Liver (tissue), 9 donors: Measurements from ENCODE around the gene GALNT9. TPM values are rescaled to one million over a fixed set of nuclear protein-coding genes. Genes with fewer than 3 reads are reported as not detected.

ENCODE experiments used
- DNase-seq: peaks from one replicate; pipeline ENCODE4 v3.0.0-alpha.2; 2017; ENCODE audit warnings: low spot score
- H3K27ac ChIP-seq, 2 donors: one replicate each; pipeline ENCODE4 v1.7.0; 2013; ENCODE audit warnings: inconsistent platforms in 2 of 2, low read length in 2 of 2, control low read depth in 1 of 2, low read depth in 1 of 2, mild to moderate bottlenecking in 1 of 2
- H3K27me3 ChIP-seq, 4 donors: one replicate each; pipeline versions ENCODE4 v1.6.1 to v1.7.0; 2013; ENCODE audit warnings: low read length in 3 of 4, inconsistent platforms in 1 of 4, mild to moderate bottlenecking in 1 of 4, moderate library complexity in 1 of 4; ENCODE audit not compliant: control insufficient read depth in 4 of 4, insufficient read depth in 4 of 4
- H3K36me3 ChIP-seq, 4 donors: one replicate each; pipeline versions ENCODE4 v1.6.1 to v1.7.0; 2013; ENCODE audit warnings: low read length in 3 of 4, mild to moderate bottlenecking in 3 of 4, low read depth in 1 of 4, moderate library complexity in 1 of 4; ENCODE audit not compliant: control insufficient read depth in 4 of 4, insufficient read depth in 3 of 4
- H3K4me1 ChIP-seq, 4 donors: one replicate each; pipeline versions ENCODE4 v1.6.1 to v1.7.0; 2013; ENCODE audit warnings: low read length in 3 of 4, mild to moderate bottlenecking in 3 of 4, moderate library complexity in 1 of 4; ENCODE audit not compliant: control insufficient read depth in 4 of 4, insufficient read depth in 4 of 4
- H3K4me3 ChIP-seq, 3 donors: one replicate each; pipeline versions ENCODE4 v1.6.1 to v1.7.0; 2013; ENCODE audit warnings: low read length in 3 of 3, control low read depth in 1 of 3, low read depth in 1 of 3, mild to moderate bottlenecking in 1 of 3
- H3K9ac ChIP-seq, 2 donors: one replicate each; pipeline ENCODE4 v1.7.0; 2013; ENCODE audit warnings: low read length in 2 of 2, mild to moderate bottlenecking in 2 of 2, moderate library complexity in 2 of 2, control low read depth in 1 of 2, low read depth in 1 of 2
- H3K9me3 ChIP-seq, 4 donors: one replicate each; pipeline versions ENCODE4 v1.6.1 to v1.7.0; 2013; ENCODE audit warnings: low read length in 3 of 4; ENCODE audit not compliant: control insufficient read depth in 4 of 4
- ATF3 ChIP-seq: IDR thresholded peaks from 2 replicates; pipeline ENCODE4 v1.6.1; 2016; ENCODE audit warnings: antibody characterized with exemption
- CTCF ChIP-seq: fragments of 150-350 bp; IDR thresholded peaks from 2 replicates; pipeline ENCODE4 v1.5.1; 2017; ENCODE audit warnings: improper control_type of control experiment, low read depth, low read length; ENCODE audit not compliant: missing input control
- EGR1 ChIP-seq, 2 donors: IDR thresholded peaks; 2 replicates each; pipeline ENCODE4 v1.6.1; 2016 to 2018; ENCODE audit warnings: antibody characterized with exemption in 2 of 2, low read depth in 2 of 2
- FOXA1 ChIP-seq: IDR thresholded peaks from 2 replicates; pipeline ENCODE4 v1.6.1; 2016; ENCODE audit warnings: antibody characterized with exemption
- GABPA ChIP-seq, 2 donors: IDR thresholded peaks in 1 of 2; conservative IDR thresholded peaks in 1 of 2; 2 replicates each; pipeline ENCODE4 v1.6.1; 2016; ENCODE audit warnings: antibody characterized with exemption in 2 of 2, mild to moderate bottlenecking in 1 of 2, moderate library complexity in 1 of 2
- HNF4A ChIP-seq, 2 donors: conservative IDR thresholded peaks; 2 replicates each; pipeline ENCODE4 v1.6.1; 2016; ENCODE audit warnings: antibody characterized with exemption in 2 of 2, mild to moderate bottlenecking in 2 of 2
- HNF4G ChIP-seq: IDR thresholded peaks from 2 replicates; pipeline ENCODE4 v1.6.1; 2016; ENCODE audit warnings: antibody characterized with exemption
- JUND ChIP-seq, 2 donors: IDR thresholded peaks; 2 replicates each; pipeline ENCODE4 v1.6.1; 2016; ENCODE audit warnings: antibody characterized with exemption in 2 of 2
- MAX ChIP-seq: IDR thresholded peaks from 2 replicates; pipeline ENCODE4 v1.6.1; 2016; ENCODE audit warnings: antibody characterized with exemption
- NR2F2 ChIP-seq: IDR thresholded peaks from 2 replicates; pipeline ENCODE4 v1.6.1; 2016; ENCODE audit warnings: antibody characterized with exemption
- REST ChIP-seq: IDR thresholded peaks from 2 replicates; pipeline ENCODE4 v1.6.1; 2016; ENCODE audit warnings: antibody characterized with exemption, mild to moderate bottlenecking
- RXRA ChIP-seq, 2 donors: IDR thresholded peaks; 2 replicates each; pipeline ENCODE4 v1.6.1; 2017 to 2018; ENCODE audit warnings: antibody characterized with exemption in 2 of 2, mild to moderate bottlenecking in 1 of 2
- TAF1 ChIP-seq: conservative IDR thresholded peaks from 2 replicates; pipeline ENCODE4 v1.6.1; 2016; ENCODE audit warnings: antibody characterized with exemption, mild to moderate bottlenecking
- YY1 ChIP-seq: IDR thresholded peaks from 2 replicates; pipeline ENCODE4 v1.6.1; 2016; ENCODE audit warnings: antibody characterized with exemption, mild to moderate bottlenecking
- ZBTB33 ChIP-seq: IDR thresholded peaks from 2 replicates; pipeline ENCODE4 v1.6.1; 2016; ENCODE audit warnings: antibody characterized with exemption
- WGBS: extraction: QIAGEN DNeasy Blood & Tissue Kit; methylation state at CpG from one replicate; pipeline ENCODE4 v1.1.7; 2013; 5-methylcytosine and 5-hydroxymethylcytosine counted together
- polyA plus RNA-seq, 2 donors: library from polyadenylated mRNA; stranded (reverse) in 1 of 2; unstranded in 1 of 2; fragments of 200-250 nt in 1 of 2; fragments of >200 nt in 1 of 2; fragmentation: Nextera tagmentation in 1 of 2; extraction: Ambion mirVana in 1 of 2; gene quantifications; one replicate each; pipeline versions ENCODE4 v1.2.1 to v1.2.3, GENCODE V29; 2013 to 2015
- total RNA-seq, 2 donors: library from RNA; depleted of rRNA; stranded (reverse); fragments of >200 nt; gene quantifications; one replicate each; pipeline ENCODE4 v1.2.3, GENCODE V29; 2014
- donor health status: healthy.
- donor health status: healthy.
- donor health status: healthy.
- donor health status: healthy.
- donor health status: healthy.

GALNT9 gene
- total and polyA plus RNA-seq, 4 donors = 0.05 to 0.25 (median 0.09) TPM; not detected in 1

- H3K4me3 ChIP-seq = no peak overlapping the region
- H3K27ac ChIP-seq = no peak overlapping the region
- H3K27me3 ChIP-seq = peaks cover 0 to 4% (median 2%) of the 10 kb centered on the region in 4 donors
- H3K9me3 ChIP-seq = no peaks in the 10 kb centered on the region
- H3K9ac ChIP-seq = no peak overlapping the region
- TF ChIP-seq EGR1 (IDR thresholded peaks at IDR 0.05; ENCODE audit: low read depth in 2 of 2) (no peak), JUND (IDR thresholded peaks at IDR 0.05) (no peak)
- no peaks in the 10 kb centered on the region for H3K36me3 ChIP-seq
- WGBS = 75% methylated on average over 24 of the region's 24 CpGs
- no peak for DNase-seq
- no peaks in the 10 kb centered on the region for H3K4me1 ChIP-seq
These were observed 35.0 kb downstream of the GALNT9 start for GRCh38 chr12:132294121-132295034.

- no peak overlapping the region for H3K9ac ChIP-seq
- WGBS = 89% methylated on average over 33 of the region's 33 CpGs
- DNase-seq = no peak
- peaks cover 0 to 4% (median under 1%) of the 10 kb centered on the region in 4 donors for H3K27me3 ChIP-seq
- no peak overlapping the region for H3K27ac ChIP-seq
- H3K36me3 ChIP-seq = no peaks in the 10 kb centered on the region
- no peak for TF ChIP-seq TAF1
- TF ChIP-seq HNF4A (conservative IDR thresholded peaks at IDR 0.05) = no peak
- TF ChIP-seq REST = no peak
- H3K4me1 ChIP-seq = no peaks in the 10 kb centered on the region
- no peak overlapping the region for H3K4me3 ChIP-seq
- no peaks in the 10 kb centered on the region for H3K9me3 ChIP-seq
These were observed 36.8 kb downstream of the GALNT9 start for GRCh38 chr12:132292328-132293319.

GRCh38 chr12:132291402-132292175 lies 37.8 kb downstream of the GALNT9 start:
- no peak for DNase-seq
- Histone ChIP-seq H3K4me3 (no peak overlapping the region), H3K4me1 (no peaks in the 10 kb centered on the region), H3K27ac (no peak overlapping the region), H3K27me3 (peaks cover 0 to 4% (median under 1%) of the 10 kb centered on the region in 4 donors), H3K36me3 (no peaks in the 10 kb centered on the region), H3K9me3 (no peaks in the 10 kb centered on the region), H3K9ac (no peak overlapping the region)
- WGBS = 95% methylated on average over 28 of the region's 30 CpGs
- TF ChIP-seq ATF3 (no peak), EGR1 (IDR thresholded peaks at IDR 0.05; ENCODE audit: low read depth in 2 of 2) (no peak), NR2F2 (no peak), JUND (IDR thresholded peaks at IDR 0.05) (no peak), HNF4G (no peak), CTCF (no peak), GABPA (IDR thresholded peaks at IDR 0.05 in 1 of 2, conservative IDR thresholded peaks at IDR 0.05 in 1 of 2) (no peak), MAX (no peak), YY1 (no peak), ZBTB33 (no peak), RXRA (IDR thresholded peaks at IDR 0.05) (no peak), HNF4A (conservative IDR thresholded peaks at IDR 0.05) (no peak), TAF1 (no peak), FOXA1 (no peak)
